Measurements from ENCODE around the gene MRPS2. TPM values are rescaled to one million over a fixed set of nuclear protein-coding genes. Genes with fewer than 3 reads are reported as not detected.
A peak's percentile ranks its signal among the peaks of the same experiment; 100 is the strongest.

MRPS2 gene
- total RNA-seq, 1 experiment from 2014 or later: 81.0 TPM

GRCh38 chr9:135505406-135506187 is 5.1 kb downstream of the MRPS2 start:
- Histone ChIP-seq H3K4me1 (ENCODE audit: insufficient read depth, low read length) (no peaks in the 10 kb centered on the region; the same call in 1 of the 2 replicates), H2BK5ac (ENCODE audit: insufficient read length, low read length) (no peak overlapping the region), H3K27ac (ENCODE audit: insufficient read length, low read depth, low read length) (no peak overlapping the region), H4K20me1 (ENCODE audit: control insufficient read depth, insufficient read depth, insufficient read length) (no peaks in the 10 kb centered on the region), H3K18ac (ENCODE audit: insufficient read length, low read depth, low read length) (no peak overlapping the region), H3K23me2 (ENCODE audit: insufficient read length, low read depth, low read length, poor library complexity, severe bottlenecking) (peaks cover 4% of the 10 kb centered on the region), H3K4me2 (ENCODE audit: insufficient read depth, insufficient read length, low read length) (no peak overlapping the region), H2BK15ac (ENCODE audit: low read depth, low read length) (no peak overlapping the region), H2BK12ac (ENCODE audit: insufficient read length, low read depth, low read length) (no peak overlapping the region), H3K9ac (ENCODE audit: extremely low read depth, insufficient read length, low read length) (no peak overlapping the region), H4K8ac (replicated peaks; ENCODE audit: insufficient read length, low read depth, low read length) (no peak overlapping the region), H2AFZ (ENCODE audit: low read length) (no peak overlapping the region), H2BK20ac (ENCODE audit: low read depth, low read length, poor library complexity, severe bottlenecking) (no peak overlapping the region), H4K91ac (ENCODE audit: insufficient read length, low read depth, low read length) (no peak overlapping the region), H3K79me1 (ENCODE audit: insufficient read depth, low read depth, low read length, poor library complexity, severe bottlenecking) (no peaks in the 10 kb centered on the region), H4K5ac (ENCODE audit: insufficient read length, low read depth, low read length) (no peak overlapping the region), H3K23ac (ENCODE audit: insufficient read length, low read depth, low read length) (no peak overlapping the region), H2BK120ac (ENCODE audit: low read depth, low read length, poor library complexity, severe bottlenecking) (no peak overlapping the region), H3K14ac (ENCODE audit: insufficient read depth, low read length) (no peak overlapping the region), H2AK5ac (ENCODE audit: insufficient read length, low read length) (no peak overlapping the region), H3K9me3 (ENCODE audit: control insufficient read depth, low read depth, low read length) (no peaks in the 10 kb centered on the region), H3T11ph (ENCODE audit: low read length) (no peak overlapping the region), H3K4ac (ENCODE audit: low read depth, low read length) (no peak overlapping the region), H3K56ac (ENCODE audit: insufficient read length, low read depth, low read length) (no peak overlapping the region), H3K27me3 (ENCODE audit: insufficient read depth, low read length) (no peaks in the 10 kb centered on the region), H3K79me2 (ENCODE audit: insufficient read depth, low read length) (no peaks in the 10 kb centered on the region)
- no CpG with 5 or more reads among the region's 24 CpGs for WGBS (ENCODE audit: extremely low coverage, insufficient read length, low lambda C conversion rate)
- no peak for DNase-seq
- H3K4me1 Mint-ChIP-seq: peaks cover 3 to 10% of the 10 kb centered on the region in 2 experiments
- no peaks in the 10 kb centered on the region for H3K27me3 Mint-ChIP-seq (ENCODE audit: low read depth)
- TF ChIP-seq CTCF (conservative IDR thresholded peaks at IDR 0.05): no peak
- H3K27ac Mint-ChIP-seq: peak overlapping the region in 2 of 3 experiments; percentile 59 to 85; a peak in 5 of 7 replicates
- peaks cover 18 to 38% (median 37%) of the 10 kb centered on the region in 3 experiments; a peak in 6 of 7 replicates for H3K36me3 Mint-ChIP-seq (ENCODE audit: insufficient read depth in 1 of 3, low read depth in 3 of 3)
- H3K4me3 Mint-ChIP-seq: no peak overlapping the region
- H3K9me3 Mint-ChIP-seq: no peaks in the 10 kb centered on the region; a peak in 1 of 5 replicates

Data from H9 (cell line).